Anterior cingulate cortex (tissue), 58 donors: ENCODE results near the gene SORBS2.

Source experiments
- DNase-seq, 58 donors: peaks; one replicate each; lab custom pipeline; 2025; lab: John Stamatoyannopoulos, UW

The SORBS2 gene

DNA sequence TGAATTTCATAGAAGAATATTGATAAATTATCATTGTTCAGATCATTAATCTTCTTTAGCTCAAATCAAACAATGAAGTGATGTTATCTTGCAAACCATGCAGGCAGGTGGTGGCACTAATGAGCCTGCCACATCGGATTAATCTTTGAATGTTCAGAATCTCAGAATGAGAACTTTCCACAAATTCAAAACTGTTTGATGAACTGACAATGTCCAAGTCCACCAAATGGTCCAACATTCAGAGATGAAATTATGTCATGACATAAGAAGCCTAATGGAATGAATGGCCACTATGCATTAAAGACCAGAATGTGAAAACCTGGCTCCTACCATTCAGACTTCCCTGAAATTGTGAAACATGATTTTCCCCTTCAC, 67.5 kb downstream of the SORBS2 start:
- DNase-seq: no peak

DNA sequence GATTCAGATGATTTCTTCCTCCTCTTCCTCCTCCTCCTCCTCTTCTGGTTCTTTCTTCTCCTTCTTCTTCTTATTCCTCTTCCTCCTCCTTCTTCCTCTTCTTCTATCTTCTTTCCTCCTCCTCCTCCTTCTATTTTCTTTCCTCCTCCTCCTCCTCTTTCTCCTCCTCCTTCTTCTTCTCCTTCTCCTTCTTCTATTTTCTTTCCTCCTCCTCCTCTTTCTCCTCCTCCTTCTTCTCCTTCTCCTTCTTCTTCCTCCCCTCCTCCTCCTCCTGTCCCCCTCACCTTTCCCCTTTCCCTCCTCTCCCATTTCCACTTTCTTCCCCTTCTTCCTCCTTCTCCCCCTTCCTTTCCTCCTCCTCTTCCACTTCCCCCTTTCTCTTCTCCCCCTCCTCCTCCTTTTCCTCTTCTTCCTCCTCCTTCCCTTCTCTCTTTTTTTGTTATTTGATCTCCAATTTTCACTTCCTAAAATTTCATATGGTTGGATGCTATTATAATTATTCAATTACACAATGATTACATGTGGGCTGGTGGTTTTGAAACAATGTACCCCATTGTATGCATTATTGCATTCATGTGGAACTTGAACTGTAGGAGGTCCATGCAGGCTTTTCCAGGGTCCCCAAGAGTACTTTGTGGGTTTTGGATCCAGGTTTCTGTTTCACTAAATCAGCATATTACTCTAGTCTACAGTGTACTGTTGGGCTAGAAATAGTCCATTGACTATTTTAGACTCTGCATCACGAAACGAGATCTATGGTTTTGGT, 68.1 kb downstream of the SORBS2 start:
- DNase-seq: no peak

DNA sequence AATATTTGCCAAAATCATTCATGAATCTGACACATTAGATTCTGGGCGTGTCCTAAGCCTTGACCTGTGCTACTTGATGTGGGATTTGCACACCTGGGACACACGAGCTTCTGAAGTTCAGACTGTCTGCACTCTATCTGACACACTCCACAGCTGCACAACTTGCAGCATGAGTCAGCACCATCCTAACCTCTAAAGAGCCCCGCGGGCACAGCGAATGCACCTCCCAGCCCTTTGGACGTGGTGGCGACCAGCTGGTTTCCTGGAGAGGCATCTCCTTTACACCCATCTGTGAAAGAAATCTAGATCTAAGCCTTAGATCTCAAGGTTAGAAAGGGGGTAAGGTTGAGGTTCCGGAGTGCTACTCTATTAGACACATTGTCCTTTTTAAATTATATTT, 69.2 kb downstream of the SORBS2 start:
- no peak for DNase-seq

DNA sequence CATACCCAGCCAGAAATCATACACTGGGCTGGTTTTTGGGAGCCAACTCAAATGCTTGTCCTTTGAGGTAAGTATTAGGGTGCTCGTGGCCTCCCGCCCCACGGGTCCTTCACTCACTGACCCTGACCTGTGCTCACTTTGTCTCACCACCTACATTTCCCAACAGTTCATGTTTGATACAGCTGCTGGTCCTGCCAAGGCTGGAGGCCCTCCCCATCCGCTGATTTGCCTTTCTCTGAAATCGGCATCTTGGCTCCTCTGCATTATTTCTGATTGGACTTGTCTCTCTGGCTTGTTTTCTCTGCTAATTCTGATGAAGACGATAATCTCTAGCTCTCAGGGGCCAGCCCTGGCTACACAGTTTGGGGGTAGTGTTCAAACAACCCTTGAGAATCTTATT, 70.2 kb downstream of the SORBS2 start:
- no peak for DNase-seq

DNA sequence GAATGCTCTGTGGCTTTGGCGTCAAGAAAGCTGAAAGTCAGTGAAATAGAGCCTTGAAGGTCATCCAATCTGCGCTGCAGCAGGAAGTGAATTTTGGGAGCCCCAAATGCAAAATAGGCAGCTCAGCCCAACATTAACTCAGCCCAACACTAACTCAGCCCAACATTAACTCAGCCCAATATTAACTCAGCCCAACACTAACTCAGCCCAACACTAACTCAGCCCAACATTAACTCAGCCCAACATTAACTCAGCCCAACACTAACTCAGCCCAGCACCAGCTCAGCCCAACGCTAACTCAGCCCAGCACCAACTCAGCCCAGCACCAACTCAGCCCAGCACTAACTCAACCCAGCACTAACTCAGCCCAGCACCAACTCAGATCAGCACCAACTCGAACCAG, 71.5 kb downstream of the SORBS2 start:
- no peak for DNase-seq

DNA sequence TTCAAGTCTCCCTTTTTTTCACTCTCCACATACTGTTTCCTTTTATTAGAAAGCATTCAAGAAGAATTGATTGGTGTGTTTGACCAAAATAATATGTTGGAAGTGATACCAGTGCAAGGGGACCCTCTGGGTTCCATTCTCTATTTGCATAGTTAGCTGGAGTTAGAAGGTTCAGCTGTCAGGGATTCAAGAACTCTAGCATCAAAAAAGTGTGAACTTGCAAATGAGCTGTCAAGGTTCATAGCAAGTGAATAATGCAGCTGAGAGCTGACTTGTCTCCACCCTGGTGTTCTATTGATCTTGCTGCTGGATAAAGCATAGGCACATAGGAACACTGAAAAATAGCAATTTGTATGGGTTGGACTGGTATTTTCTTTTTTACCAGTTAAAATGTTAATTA, 73.2 kb downstream of the SORBS2 start:
- no peak for DNase-seq

DNA sequence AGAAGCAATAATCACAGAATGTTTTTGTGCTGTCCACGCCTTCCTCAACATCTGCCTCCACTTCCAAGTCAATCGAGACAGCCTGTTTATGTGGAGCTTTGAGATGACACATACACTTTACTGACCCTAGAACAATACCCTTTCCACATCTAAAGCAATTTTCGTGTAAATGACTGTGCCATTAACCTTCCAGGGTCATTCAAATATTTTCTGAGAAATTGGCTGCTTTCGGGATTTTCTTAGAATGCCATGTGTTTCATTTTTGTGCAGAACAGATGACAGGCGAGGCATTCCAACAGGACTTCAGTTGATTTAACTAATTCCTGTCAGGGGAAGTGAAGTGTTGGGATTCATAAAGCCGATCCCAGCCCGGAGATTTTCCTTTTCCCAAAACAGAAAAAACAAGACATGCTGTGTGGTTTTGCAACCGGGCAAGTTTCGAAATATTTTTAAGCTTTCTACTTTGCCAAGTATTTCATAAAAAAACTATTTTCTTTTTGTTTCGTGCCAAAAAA, 73.9 kb downstream of the SORBS2 start:
- no peak for DNase-seq

DNA sequence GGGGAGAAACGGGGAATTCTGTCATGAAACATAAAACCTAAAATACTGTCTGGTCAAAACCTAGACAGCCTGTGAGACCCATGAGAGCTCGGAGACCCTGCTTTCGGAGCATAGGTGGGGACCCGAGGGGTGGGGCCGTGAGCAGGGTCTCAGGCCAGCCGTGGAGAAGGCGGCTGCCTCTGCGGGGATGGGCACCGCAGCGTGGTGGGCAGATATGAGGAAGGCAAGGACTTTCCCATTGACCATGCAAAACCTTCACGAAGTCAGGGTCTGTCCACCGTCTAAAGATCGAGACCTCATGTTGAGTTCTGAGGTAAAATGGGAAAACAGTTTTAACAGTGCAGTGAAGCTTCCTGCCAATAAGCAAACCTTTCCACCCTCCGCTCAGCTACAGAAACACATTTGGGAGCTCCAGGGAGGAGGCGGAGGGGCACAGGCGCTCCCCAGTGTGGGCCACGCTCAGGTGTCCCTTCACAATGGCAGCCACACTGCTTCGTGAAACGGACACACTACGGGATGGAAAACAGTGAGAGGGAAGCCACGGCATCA, 74.4 kb downstream of the SORBS2 start:
- no peak for DNase-seq

DNA sequence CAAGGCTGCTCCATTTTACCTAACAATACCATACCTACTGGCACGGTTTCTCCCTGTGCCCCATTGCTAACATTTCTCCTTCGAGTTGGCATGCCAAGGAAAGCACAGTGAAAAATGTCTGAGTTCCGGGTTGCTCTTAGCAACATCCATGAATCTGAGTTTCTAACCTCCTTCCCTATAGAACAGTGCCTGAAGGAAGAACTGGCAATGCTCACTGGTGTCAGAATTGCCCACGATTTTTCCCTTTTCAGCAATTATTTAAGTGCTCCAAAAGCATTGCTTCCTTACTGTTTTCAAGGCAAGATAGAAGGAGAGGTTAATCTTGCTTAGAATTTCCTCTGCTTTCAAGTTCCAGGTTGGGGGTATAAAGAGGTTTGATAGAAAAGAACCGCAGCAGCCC, 75.1 kb downstream of the SORBS2 start:
- DNase-seq: peak in 2 of 58 donors; percentile 22 to 31

DNA sequence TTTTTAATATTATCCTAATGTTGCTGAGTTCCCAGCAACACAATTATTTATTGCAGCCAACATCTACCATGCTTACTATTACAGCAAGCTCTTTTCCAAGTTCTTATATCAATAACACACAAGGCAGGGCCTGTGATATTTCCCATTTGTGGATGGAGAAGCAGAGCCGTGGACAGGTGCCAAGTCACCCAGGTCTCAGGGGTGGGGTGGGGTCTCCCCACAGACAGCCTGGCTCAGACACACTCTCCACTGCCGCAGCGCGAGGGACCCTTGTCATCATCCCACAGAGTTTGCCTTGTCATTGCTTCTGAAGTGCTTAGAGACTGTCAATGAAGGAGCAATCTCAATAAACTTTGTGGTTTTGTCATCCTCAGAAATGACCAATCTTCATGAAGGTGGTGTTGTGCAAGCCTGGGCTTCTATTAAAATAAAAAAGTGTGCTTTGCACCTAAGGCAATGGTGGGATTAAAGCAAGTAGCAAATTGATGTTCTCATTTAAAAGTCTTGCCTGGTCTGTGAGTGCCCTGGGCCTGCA, 76.1 kb downstream of the SORBS2 start:
- DNase-seq: no peak

DNA sequence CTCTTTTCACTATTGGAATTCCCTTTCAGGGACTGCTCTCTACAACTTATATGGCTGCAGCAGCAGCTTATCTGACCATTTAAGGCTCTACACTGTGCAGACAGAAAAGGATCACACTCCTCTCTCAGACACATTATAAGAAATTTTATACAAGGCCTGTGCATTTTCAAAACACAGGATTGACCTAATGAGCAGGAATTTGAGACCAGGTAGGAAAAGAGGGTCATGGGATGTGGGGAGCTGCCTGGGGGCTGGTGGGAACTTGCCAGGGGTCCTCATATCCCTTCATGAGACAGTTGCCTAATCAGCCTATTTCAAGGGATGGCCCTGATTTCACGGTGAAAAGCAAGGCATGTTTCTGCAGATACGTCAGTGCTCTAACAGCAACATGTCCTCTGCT, 77.1 kb downstream of the SORBS2 start:
- no peak for DNase-seq

DNA sequence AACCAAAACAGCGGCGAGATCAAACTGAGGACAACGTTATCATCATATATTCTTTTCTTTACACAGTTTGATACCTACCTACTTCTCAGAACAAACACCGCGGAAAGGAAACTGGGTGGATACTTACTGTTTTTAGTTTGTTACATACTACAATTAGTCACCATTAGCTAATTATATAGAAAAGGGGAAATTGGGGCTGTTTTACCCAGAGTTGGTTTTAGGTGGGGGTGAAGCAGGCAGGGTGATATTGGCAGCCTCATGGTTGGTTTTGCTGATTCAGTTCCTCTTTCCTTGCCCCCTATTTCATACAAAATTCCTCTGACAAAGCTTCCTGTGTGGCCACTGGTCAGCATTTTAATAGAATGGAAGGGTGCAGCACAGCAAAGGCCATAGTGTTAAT, 77.8 kb downstream of the SORBS2 start:
- DNase-seq: no peak

DNA sequence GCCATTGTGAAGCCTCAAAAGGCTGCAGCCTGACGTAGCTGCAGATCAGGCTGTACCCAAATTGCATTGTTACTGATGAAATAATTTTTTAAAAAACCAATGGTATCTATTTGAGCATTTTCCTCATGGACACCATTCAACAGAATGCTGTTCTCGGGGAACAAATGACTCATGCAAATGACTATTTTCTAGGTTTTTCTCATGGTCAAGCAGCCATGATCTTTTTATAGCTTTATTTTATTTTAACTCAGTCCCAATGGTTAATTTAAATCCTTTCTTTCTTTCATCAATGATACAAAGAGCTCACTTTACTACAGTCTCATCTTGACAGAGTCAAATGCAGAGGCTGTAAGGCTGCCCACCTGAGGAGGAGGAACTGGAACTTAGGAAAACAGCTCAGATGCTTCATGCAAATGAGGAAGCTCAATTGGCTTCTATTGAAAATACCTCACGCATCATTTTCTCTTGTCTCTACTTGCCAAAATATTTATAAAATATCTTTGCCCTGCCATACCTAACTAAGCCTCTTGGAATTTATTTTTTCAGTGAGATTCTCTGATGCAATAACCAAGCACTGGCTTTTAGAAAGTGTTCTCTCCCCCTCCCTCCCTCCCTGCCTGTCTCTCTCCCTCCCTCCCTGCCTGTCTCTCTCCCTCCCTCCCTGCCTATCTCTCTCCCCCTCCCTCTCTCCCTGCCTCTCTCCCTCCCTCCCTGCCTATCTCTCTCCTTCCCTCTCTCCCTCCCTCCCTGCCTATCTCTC, 81.0 kb downstream of the SORBS2 start:
- DNase-seq: no peak

DNA sequence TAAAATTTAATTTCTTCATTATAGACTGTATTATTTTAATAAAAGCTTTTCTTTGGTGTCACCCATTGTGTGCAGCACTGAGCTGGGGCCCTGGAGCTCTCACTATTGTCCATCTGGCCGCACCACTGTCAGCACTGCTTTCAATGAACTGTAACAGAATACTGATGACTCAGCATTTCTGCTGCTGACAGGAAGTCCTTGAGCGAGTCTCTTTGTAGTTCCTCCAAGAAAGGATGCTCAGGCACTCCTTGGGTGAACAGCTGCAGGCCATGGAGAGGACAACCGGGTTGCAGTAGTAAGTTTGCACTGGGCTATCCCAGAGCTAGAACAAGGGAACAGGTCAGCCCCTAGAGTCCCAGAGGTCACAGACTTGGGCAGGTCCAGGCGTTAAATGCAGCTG, 81.6 kb downstream of the SORBS2 start:
- DNase-seq: peak in 1 of 58 donors; percentile 22

DNA sequence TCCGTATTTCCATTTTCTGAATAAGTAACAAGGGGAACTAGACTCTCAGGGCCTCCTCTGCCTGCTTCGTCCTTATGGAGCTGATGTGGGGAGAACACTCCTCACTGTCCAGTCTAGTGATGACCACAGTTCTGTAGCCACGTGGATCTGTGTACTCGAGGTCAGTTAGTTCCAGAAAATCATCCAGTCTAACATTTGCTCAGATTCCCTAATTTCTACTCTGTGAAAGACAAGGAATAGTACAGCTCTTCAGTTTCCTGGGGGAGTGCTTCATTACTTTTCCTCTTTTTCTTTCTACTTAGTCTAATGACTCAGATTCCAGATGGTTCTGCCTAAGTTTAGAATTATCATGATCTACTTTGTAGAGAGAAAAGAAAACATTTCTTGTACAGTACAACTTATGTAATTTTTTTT, 82.6 kb downstream of the SORBS2 start:
- peak in 1 of 58 donors; percentile 28 for DNase-seq

DNA sequence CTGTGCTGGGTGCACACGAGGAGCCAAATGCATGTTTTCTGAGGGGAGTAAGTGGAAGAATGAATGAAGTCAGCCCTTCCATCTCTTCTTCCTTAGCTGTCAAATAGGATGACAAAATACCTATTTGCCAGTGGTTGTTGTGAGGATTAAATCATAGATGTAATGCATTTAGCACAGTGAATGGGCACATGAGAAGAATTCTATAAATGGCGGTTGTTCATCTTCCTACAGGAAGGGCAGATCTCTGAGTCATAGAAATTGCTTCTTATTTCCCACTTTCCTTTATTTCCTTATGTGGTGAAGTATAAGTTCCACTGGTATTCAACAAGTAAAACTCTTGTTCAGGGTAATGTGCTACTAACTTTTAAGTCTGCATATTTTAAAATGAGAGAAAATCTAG, 83.1 kb downstream of the SORBS2 start:
- no peak for DNase-seq

DNA sequence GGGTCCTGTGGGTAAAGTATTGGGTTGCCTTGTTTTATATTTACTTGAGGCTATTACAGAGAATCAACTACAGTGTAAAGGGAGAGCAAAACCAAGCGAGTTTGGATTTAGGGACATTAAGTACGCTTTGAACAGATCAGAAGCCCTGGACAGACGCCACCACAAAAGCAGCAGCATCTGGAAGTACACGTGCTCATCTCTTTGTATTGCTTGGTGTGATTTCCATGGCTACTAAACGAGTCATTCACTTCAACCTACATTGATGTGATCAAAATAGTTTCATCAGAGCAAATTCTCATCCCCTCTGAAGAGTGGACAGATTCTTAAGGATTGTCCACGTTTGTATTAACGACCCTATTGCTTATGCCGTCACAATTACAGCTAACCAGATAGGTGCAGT, 85.1 kb downstream of the SORBS2 start:
- peak in 5 of 58 donors; percentile 13 to 26 (median 23) for DNase-seq

DNA sequence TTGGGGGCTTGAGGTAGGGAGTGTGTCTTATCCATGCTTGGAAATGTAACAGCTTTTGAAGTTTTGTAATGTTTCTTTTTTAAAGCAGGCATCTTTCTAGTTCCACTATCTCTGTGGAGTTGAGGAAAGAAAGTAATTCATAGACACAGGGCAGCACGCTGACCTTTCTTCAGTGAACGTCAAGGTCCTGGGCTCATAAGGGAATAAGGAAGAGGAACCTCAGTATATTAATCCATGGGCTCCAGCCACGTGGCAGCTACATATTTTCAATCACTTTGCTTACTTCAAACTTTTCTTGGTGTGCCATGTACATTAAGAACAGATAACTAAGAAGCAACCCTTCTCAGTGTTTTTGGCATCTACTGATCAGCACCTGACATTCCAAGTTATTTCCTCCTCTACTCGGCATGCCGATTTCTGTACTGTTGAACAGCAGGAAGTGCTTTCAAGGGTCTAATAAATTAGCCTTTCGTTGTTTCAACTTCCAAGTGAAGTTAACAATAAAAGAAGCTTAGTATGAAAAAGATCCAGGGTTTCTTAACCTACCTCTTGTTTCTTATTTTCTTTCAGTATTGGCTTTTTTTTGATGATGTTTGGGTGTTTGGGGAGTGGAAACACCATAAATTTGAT, 88.2 kb downstream of the SORBS2 start:
- no peak for DNase-seq

DNA sequence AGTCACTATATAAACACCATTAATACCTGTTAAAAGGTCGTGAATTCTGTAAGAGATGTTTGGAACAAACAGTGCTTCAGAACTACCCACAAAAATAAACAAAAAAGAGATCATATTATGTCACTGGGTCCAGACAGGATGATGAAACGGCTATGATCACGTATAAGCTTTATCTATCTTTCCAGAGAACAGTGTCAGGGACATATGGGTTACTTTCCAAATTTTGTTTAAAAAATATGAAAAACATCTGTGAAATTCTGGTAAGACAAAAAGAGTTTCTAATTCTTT, 90.0 kb downstream of the SORBS2 start:
- no peak for DNase-seq

DNA sequence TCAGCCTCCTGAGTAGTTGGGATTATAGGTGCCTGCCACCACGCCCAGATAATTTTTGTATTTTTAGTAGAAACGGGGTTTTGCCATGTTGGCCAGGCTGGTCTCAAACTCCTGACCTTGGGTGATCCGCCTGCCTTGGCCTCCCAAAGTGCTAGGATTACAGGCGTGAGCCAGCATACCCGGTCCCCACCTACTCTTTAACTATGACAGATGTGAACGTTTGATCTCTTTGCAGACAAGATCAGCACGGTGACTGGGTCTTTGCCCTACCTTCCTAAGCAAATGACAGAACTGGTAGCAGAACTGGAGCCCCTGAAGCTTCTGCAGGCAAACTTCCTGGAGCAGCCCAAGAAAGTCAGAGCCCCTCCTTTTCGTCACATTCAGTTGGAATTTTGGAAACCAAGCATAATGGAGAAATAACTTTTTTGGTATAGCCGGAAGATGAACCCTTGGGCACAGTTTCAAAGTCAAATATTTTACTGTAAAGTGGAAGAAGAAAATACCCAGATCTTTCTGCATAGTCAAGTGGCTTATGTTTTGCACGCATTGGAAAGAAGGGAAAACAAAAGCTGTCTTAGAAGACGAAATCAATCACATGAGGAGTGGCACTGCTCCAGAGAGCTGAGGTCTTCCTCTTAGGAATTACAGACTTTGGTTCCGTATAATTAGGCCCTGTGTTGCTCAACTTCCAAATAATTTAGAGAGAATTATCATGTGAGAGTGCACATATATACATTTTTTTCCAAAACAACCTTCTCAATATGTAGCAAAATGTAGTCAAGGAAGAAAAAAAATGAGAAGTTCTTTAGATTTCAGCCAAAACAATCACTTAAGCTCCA, 90.6 kb downstream of the SORBS2 start:
- no peak for DNase-seq
